HCT116 (cell line): ENCODE results near the gene CYP51A1. TPM values are rescaled to one million over a fixed set of nuclear protein-coding genes. Genes with fewer than 3 reads are reported as not detected.
"Not testable (repeated sequence)": the region's sequence is repeated elsewhere in the genome, so short reads cannot be mapped to it uniquely, and the experiment has no call there.

Experiments used
- ATAC-seq: fragments of 200-7000 bp; cut with Tn5 transposase; 2 replicates; pipeline ENCODE4 v1.9.1; 2020; ENCODE audit warnings: mild to moderate bottlenecking, moderate library complexity
- BruUV-seq: library from RNA; stranded (reverse); fragments of 400-500 nt; replicated peaks from 2 replicates; lab custom pipeline; 2021; lab: Mats Ljungman, UMichigan
- CTCF ChIA-PET: fragments of 300-600 bp; sonication (Branson Sonifier 250); formaldehyde crosslinking; loops from one replicate; lab custom pipeline; 2021; ENCODE audit warnings: antibody characterized with exemption; lab: Charles Lee
- POLR2A ChIA-PET: fragments of 300-600, 350-600 bp; sonication (Branson Sonifier 250); formaldehyde crosslinking; loops from one replicate; lab custom pipeline; 2021; ENCODE audit warnings: antibody characterized with exemption; lab: Charles Lee
- RAD21 ChIA-PET, 2 experiments: fragments of 300-600 bp; sonication (Branson Sonifier 250); formaldehyde crosslinking; loops; one replicate each; lab custom pipeline; 2023; ENCODE audit warnings: low total read pairs in 2 of 2; ENCODE audit not compliant: uncharacterized antibody in 2 of 2, unreplicated experiment in 2 of 2, low non-redundant PET in 1 of 2; lab: Charles Lee
- DNase-seq: peaks from one replicate; pipeline ENCODE4 v3.0.0-alpha.2; 2010; ENCODE audit warnings: low read depth, low spot score
- H2AFZ ChIP-seq: fragments of 200-600 bp; shearing (Covaris generic), sonication (generic); 2 replicates; pipeline ENCODE4 v1.6.1; 2017; ENCODE audit warnings: low read depth, mixed run types, mixed read lengths, antibody characterized with exemption, low read length; ENCODE audit not compliant: poor library complexity, severe bottlenecking
- H3K27ac ChIP-seq: 2 replicates; pipeline ENCODE4 v1.5.1; 2012; ENCODE audit warnings: low read depth, low read length
- H3K27me3 ChIP-seq: fragments of 200-600 bp; sonication (generic); 2 replicates; pipeline ENCODE4 v1.6.1; 2016; ENCODE audit warnings: mixed run types, low read length, mixed read lengths; ENCODE audit not compliant: insufficient read depth
- H3K36me3 ChIP-seq, 2 experiments: fragments of 200-500 bp in 1 of 2; fragments of 200-600 bp in 1 of 2; sonication (Bioruptor generic) in 1 of 2; sonication (generic) in 1 of 2; 2 replicates each; pipeline versions ENCODE4 v1.5.1 to v1.6.1; 2014 to 2016; ENCODE audit warnings: low read length in 2 of 2, inconsistent platforms in 1 of 2, mixed read lengths in 1 of 2, mixed run types in 1 of 2; ENCODE audit not compliant: insufficient read depth in 2 of 2, control insufficient read depth in 1 of 2
- H3K4me1 ChIP-seq, 2 experiments: fragments of 200-600 bp in 1 of 2; sonication (generic) in 1 of 2; 2 replicates each; pipeline versions ENCODE4 v1.5.1 to v1.6.1; 2012 to 2017; ENCODE audit warnings: low read length in 2 of 2, inconsistent platforms in 1 of 2, mild to moderate bottlenecking in 1 of 2, mixed read lengths in 1 of 2, mixed run types in 1 of 2, moderate library complexity in 1 of 2; ENCODE audit not compliant: insufficient read depth in 2 of 2, control insufficient read depth in 1 of 2
- H3K4me2 ChIP-seq: fragments of 200-600 bp; sonication (generic); 2 replicates; pipeline ENCODE4 v1.6.1; 2017; ENCODE audit warnings: mixed run types, low read length, mixed read lengths
- H3K4me3 ChIP-seq, 2 experiments: fragments of 200-600 bp in 1 of 2; sonication (generic) in 1 of 2; replicated peaks in 1 of 2; 2 replicates each; pipeline ENCODE4 v1.5.1; 2011 to 2016; ENCODE audit warnings: low read length in 2 of 2, control low read depth in 1 of 2, low read depth in 1 of 2, mild to moderate bottlenecking in 1 of 2, mixed read lengths in 1 of 2, mixed run types in 1 of 2
- H3K79me2 ChIP-seq: fragments of 200-600 bp; sonication (generic); 2 replicates; pipeline ENCODE4 v1.6.1; 2017; ENCODE audit warnings: mild to moderate bottlenecking, mixed run types, low read length, moderate library complexity, mixed read lengths; ENCODE audit not compliant: insufficient read depth
- H3K9ac ChIP-seq: fragments of 200-600 bp; sonication (generic); 2 replicates; pipeline ENCODE4 v1.6.1; 2016; ENCODE audit warnings: low read length, mixed read lengths
- H3K9me2 ChIP-seq: fragments of 200-600 bp; sonication (generic), shearing (Covaris generic); 2 replicates; pipeline ENCODE4 v1.6.1; 2017; ENCODE audit warnings: mixed run types, mild to moderate bottlenecking, moderate library complexity; ENCODE audit not compliant: insufficient read depth
- H3K9me3 ChIP-seq, 2 experiments: fragments of 200-500 bp in 1 of 2; fragments of 200-600 bp in 1 of 2; sonication (Bioruptor generic) in 1 of 2; sonication (generic) in 1 of 2; 2 replicates each; pipeline ENCODE4 v1.6.1; 2014 to 2017; ENCODE audit warnings: low read length in 2 of 2, mixed read lengths in 2 of 2, inconsistent platforms in 1 of 2, low read depth in 1 of 2, mild to moderate bottlenecking in 1 of 2, mixed run types in 1 of 2, moderate library complexity in 1 of 2; ENCODE audit not compliant: control insufficient read depth in 1 of 2, insufficient read depth in 1 of 2
- H4K20me1 ChIP-seq: fragments of 200-600 bp; sonication (generic), shearing (Covaris generic); 2 replicates; pipeline ENCODE4 v1.6.1; 2017; ENCODE audit warnings: mixed run types, mild to moderate bottlenecking, moderate library complexity; ENCODE audit not compliant: insufficient read depth
- CEBPB ChIP-seq: IDR thresholded peaks from 2 replicates; pipeline ENCODE4 v1.6.1; 2012; ENCODE audit warnings: low read depth
- CTCF ChIP-seq, 3 experiments: fragments of 200-600 bp in 1 of 3; sonication (generic) in 1 of 3; IDR thresholded peaks in 2 of 3; conservative IDR thresholded peaks in 1 of 3; 2 replicates each; pipeline ENCODE4 v1.5.1; 2012 to 2017; ENCODE audit warnings: low read depth in 2 of 3, low read length in 2 of 3, antibody characterized with exemption in 1 of 3, borderline replicate concordance in 1 of 3, control low read depth in 1 of 3, mild to moderate bottlenecking in 1 of 3, mixed read lengths in 1 of 3, mixed run types in 1 of 3, moderate library complexity in 1 of 3; ENCODE audit not compliant: insufficient read depth in 1 of 3
- EGR1 ChIP-seq: IDR thresholded peaks from 2 replicates; pipeline ENCODE4 v1.6.1; 2012; ENCODE audit warnings: low read depth
- JUND ChIP-seq: IDR thresholded peaks from 2 replicates; pipeline ENCODE4 v1.6.1; 2012
- RAD21 ChIP-seq: IDR thresholded peaks from 2 replicates; pipeline ENCODE4 v1.6.1; 2012; ENCODE audit warnings: low read depth, mild to moderate bottlenecking
- SRF ChIP-seq: IDR thresholded peaks from 2 replicates; pipeline ENCODE4 v1.6.1; 2012; ENCODE audit warnings: low read depth
- TCF7L2 ChIP-seq: IDR thresholded peaks from 2 replicates; pipeline ENCODE4 v1.7.0; 2011; ENCODE audit warnings: borderline replicate concordance, inconsistent platforms; ENCODE audit not compliant: insufficient read depth, insufficient read length; ENCODE audit errors: extremely low read depth
- ZNF274 ChIP-seq: fragments of 200-500 bp; sonication (Bioruptor generic); IDR thresholded peaks from 2 replicates; pipeline ENCODE4 v1.6.1; 2014; ENCODE audit warnings: mild to moderate bottlenecking, low read depth, low read length, inconsistent platforms
- intact Hi-C: fragments of 100-400 bp; cut with micrococcal nuclease; formaldehyde crosslinking; loops from 2 replicates; pipeline ENCODE4 v1.10.0; 2022
- total RNA-seq: library from RNA; stranded (reverse); gene quantifications from one replicate; pipeline ENCODE4 v1.2.1, GENCODE V29; 2021; ENCODE audit not compliant: unreplicated experiment
- TF ChIP-seq, protein P1 (sequence below): IDR thresholded peaks from 2 replicates; pipeline ENCODE4 v1.6.1; 2011; ENCODE audit warnings: mild to moderate bottlenecking, low read length, moderate library complexity; ENCODE audit not compliant: insufficient replicate concordance; ENCODE audit errors: extremely low read depth

Gene CYP51A1
- total RNA-seq, 1 experiment from 2014 or later, result 85.7 TPM

GRCh38 chr7:92169529-92169928 is 35.3 kb upstream of the CYP51A1 start:
- ATAC-seq, BruUV-seq, POLR2A ChIA-PET, H3K9me2 ChIP-seq, H3K4me2 ChIP-seq, CTCF ChIA-PET, intact Hi-C loops, DNase-seq, H3K27ac ChIP-seq, RAD21 ChIA-PET, H3K27me3 ChIP-seq, H3K79me2 ChIP-seq, H3K9me3 ChIP-seq, H3K4me1 ChIP-seq, H3K4me3 ChIP-seq, H3K36me3 ChIP-seq, H4K20me1 ChIP-seq, H2AFZ ChIP-seq, H3K9ac ChIP-seq: not testable (repeated sequence)

DNA sequence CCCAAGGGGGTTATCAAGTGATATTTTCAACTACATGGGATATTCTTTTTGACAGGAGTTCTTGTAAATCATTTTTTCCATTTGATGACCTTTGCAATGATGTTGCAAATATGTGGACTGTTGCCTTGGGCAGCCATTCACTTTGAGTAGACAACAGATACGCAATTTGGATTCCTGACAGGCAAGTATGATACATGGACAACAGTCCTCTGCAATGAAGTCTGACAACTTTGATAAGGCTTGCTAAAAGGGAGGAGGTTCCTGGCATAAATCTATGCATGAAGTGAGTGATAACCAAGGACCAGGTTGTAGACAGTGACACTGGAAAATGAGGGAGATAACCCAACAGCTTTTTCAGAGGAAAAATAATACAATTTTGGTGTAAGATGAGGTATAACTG is 27.0 kb upstream of the CYP51A1 start:
- Histone ChIP-seq H3K4me3 (no peak overlapping the region), H2AFZ (no peak overlapping the region), H3K36me3 (no peaks in the 10 kb centered on the region), H3K4me1 (no peaks in the 10 kb centered on the region), H4K20me1 (no peaks in the 10 kb centered on the region), H3K9me2 (no peaks in the 10 kb centered on the region), H3K9me3 (no peaks in the 10 kb centered on the region), H3K27me3 (no peaks in the 10 kb centered on the region), H3K27ac (no peak overlapping the region), H3K79me2 (no peaks in the 10 kb centered on the region), H3K4me2 (no peak overlapping the region), H3K9ac (no peak overlapping the region)
- no TSS peak for BruUV-seq
- ChIA-PET CTCF (no interaction called here), POLR2A (no interaction called here), RAD21 (no interaction called here)
- no peak for ATAC-seq
- TF ChIP-seq ZNF274 (no peak), RAD21 (no peak), SRF (no peak), JUND (no peak), CTCF (IDR thresholded peaks at IDR 0.05 in 2 of 3, conservative IDR thresholded peaks at IDR 0.05 in 1 of 3; ENCODE audit: borderline replicate concordance in 1 of 3, insufficient read depth in 1 of 3, low read depth in 2 of 3, low read length in 2 of 3) (no peak), CEBPB (no peak), EGR1 (no peak), TCF7L2 (no peak)
- TF ChIP-seq, protein P1, sequence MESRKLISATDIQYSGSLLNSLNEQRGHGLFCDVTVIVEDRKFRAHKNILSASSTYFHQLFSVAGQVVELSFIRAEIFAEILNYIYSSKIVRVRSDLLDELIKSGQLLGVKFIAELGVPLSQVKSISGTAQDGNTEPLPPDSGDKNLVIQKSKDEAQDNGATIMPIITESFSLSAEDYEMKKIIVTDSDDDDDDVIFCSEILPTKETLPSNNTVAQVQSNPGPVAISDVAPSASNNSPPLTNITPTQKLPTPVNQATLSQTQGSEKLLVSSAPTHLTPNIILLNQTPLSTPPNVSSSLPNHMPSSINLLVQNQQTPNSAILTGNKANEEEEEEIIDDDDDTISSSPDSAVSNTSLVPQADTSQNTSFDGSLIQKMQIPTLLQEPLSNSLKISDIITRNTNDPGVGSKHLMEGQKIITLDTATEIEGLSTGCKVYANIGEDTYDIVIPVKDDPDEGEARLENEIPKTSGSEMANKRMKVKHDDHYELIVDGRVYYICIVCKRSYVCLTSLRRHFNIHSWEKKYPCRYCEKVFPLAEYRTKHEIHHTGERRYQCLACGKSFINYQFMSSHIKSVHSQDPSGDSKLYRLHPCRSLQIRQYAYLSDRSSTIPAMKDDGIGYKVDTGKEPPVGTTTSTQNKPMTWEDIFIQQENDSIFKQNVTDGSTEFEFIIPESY, result no peak
- intact Hi-C loops, result no loop called here
- no peak for DNase-seq
